ENCODE data around the gene GDI2.
"Not testable (repeated sequence)": the region's sequence is repeated elsewhere in the genome, so short reads cannot be mapped to it uniquely, and the experiment has no call there.

DNA sequence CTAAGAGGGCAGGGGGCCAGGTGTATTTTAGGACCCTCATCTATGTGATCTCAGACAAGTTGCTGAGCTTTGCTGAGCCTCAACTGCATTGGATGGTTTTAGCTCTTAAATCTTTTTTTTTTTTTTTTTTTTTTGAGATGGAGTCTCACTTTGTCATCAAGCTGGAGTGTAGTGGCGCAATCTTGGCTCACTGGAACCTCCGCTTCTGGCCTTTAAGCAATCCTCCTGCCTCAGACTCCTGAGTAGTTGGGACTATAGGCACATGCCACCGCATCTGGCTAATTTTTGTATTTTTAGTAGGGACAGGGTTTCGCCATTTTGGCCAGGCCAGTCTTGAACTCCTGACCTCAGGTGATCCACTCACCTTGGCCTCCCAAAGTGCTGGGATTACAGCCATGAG is 33.4 kb upstream of the GDI2 start:
- TF ChIP-seq, protein P1, sequence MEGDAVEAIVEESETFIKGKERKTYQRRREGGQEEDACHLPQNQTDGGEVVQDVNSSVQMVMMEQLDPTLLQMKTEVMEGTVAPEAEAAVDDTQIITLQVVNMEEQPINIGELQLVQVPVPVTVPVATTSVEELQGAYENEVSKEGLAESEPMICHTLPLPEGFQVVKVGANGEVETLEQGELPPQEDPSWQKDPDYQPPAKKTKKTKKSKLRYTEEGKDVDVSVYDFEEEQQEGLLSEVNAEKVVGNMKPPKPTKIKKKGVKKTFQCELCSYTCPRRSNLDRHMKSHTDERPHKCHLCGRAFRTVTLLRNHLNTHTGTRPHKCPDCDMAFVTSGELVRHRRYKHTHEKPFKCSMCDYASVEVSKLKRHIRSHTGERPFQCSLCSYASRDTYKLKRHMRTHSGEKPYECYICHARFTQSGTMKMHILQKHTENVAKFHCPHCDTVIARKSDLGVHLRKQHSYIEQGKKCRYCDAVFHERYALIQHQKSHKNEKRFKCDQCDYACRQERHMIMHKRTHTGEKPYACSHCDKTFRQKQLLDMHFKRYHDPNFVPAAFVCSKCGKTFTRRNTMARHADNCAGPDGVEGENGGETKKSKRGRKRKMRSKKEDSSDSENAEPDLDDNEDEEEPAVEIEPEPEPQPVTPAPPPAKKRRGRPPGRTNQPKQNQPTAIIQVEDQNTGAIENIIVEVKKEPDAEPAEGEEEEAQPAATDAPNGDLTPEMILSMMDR (IDR thresholded peaks at IDR 0.05): not testable (repeated sequence)
- not testable (repeated sequence) for TF ChIP-seq POLR2A (IDR thresholded peaks at IDR 0.05)
